IMR-90 (cell line): Measurements from ENCODE around the gene PAM. TPM values are rescaled to one million over a fixed set of nuclear protein-coding genes. Genes with fewer than 3 reads are reported as not detected.

Experiments
- ATAC-seq: fragments of 200-7000 bp; cut with Tn5 transposase; 2 replicates; pipeline ENCODE4 v1.9.1; 2020; ENCODE audit warnings: low read depth, mild to moderate bottlenecking, moderate library complexity
- BruUV-seq: library from RNA; stranded (reverse); fragments of 400-500 nt; replicated peaks from 2 replicates; lab custom pipeline; 2021; lab: Mats Ljungman, UMichigan
- CTCF ChIA-PET: fragments of 300-600 bp; formaldehyde crosslinking; extraction: SDS; loops from one replicate; lab custom pipeline; 2021; ENCODE audit warnings: antibody characterized with exemption; lab: Yijun Ruan, JAX
- POLR2A ChIA-PET: fragments of 300-600 bp; sonication (Branson Sonifier 250); formaldehyde crosslinking; loops from one replicate; lab custom pipeline; 2022; ENCODE audit warnings: antibody characterized with exemption; ENCODE audit not compliant: unreplicated experiment; lab: Charles Lee
- DNase-seq: peaks from one replicate; pipeline ENCODE4 v3.0.0; 2013
- H2AFZ ChIP-seq: replicated peaks from 2 replicates; pipeline ENCODE3; 2013; ENCODE audit warnings: low read length, mild to moderate bottlenecking; ENCODE audit not compliant: poor library complexity
- H2AK5ac ChIP-seq: 2 replicates; pipeline ENCODE4 v1.6.1; 2013; ENCODE audit warnings: low read depth, low read length, inconsistent platforms
- H2AK9ac ChIP-seq: replicated peaks from 2 replicates; pipeline ENCODE3; 2013; ENCODE audit warnings: mild to moderate bottlenecking, low read depth, low read length, moderate library complexity; ENCODE audit not compliant: poor library complexity
- H2BK120ac ChIP-seq: 2 replicates; pipeline ENCODE4 v1.6.1; 2013; ENCODE audit warnings: low read depth, low read length, inconsistent platforms
- H2BK15ac ChIP-seq: 3 replicates; pipeline ENCODE4 v1.6.1; 2013; ENCODE audit warnings: low read depth, low read length, inconsistent platforms
- H2BK20ac ChIP-seq: 2 replicates; pipeline ENCODE4 v1.6.1; 2013; ENCODE audit warnings: low read depth, mild to moderate bottlenecking, inconsistent platforms, low read length, moderate library complexity
- H2BK5ac ChIP-seq: 2 replicates; pipeline ENCODE4 v1.6.1; 2013; ENCODE audit warnings: mild to moderate bottlenecking, low read depth, low read length, inconsistent platforms; ENCODE audit not compliant: poor library complexity, severe bottlenecking
- H3K14ac ChIP-seq: replicated peaks from 2 replicates; pipeline ENCODE4 v1.6.1; 2013; ENCODE audit warnings: low read depth, low read length, inconsistent platforms
- H3K18ac ChIP-seq: 2 replicates; pipeline ENCODE4 v1.6.1; 2013; ENCODE audit warnings: low read depth, low read length, control low read depth
- H3K23ac ChIP-seq: 2 replicates; pipeline ENCODE4 v1.6.1; 2013; ENCODE audit warnings: low read depth, low read length, inconsistent platforms
- H3K27ac ChIP-seq: 2 replicates; pipeline ENCODE4 v1.5.1; 2013; ENCODE audit warnings: mild to moderate bottlenecking, control low read depth, low read length; ENCODE audit not compliant: insufficient read depth
- H3K27me3 ChIP-seq: 2 replicates; pipeline ENCODE4 v1.6.1; 2013; ENCODE audit warnings: low read length; ENCODE audit not compliant: control insufficient read depth, insufficient read depth
- H3K36me3 ChIP-seq: 2 replicates; pipeline ENCODE4 v1.6.1; 2013; ENCODE audit warnings: low read length, mixed read lengths; ENCODE audit not compliant: control insufficient read depth, insufficient read depth
- H3K4ac ChIP-seq: 2 replicates; pipeline ENCODE4 v1.6.1; 2013; ENCODE audit warnings: low read depth, low read length, inconsistent platforms
- H3K4me1 ChIP-seq: 2 replicates; pipeline ENCODE4 v1.6.1; 2013; ENCODE audit warnings: low read length, mixed read lengths; ENCODE audit not compliant: control insufficient read depth, insufficient read depth
- H3K4me2 ChIP-seq: 2 replicates; pipeline ENCODE4 v1.6.1; 2013; ENCODE audit warnings: low read depth, mild to moderate bottlenecking, control low read depth, low read length, moderate library complexity
- H3K4me3 ChIP-seq: 2 replicates; pipeline ENCODE4 v1.5.1; 2013; ENCODE audit warnings: low read depth, mild to moderate bottlenecking, control low read depth, low read length, moderate library complexity; ENCODE audit not compliant: insufficient read depth
- H3K56ac ChIP-seq: 2 replicates; pipeline ENCODE4 v1.6.1; 2013; ENCODE audit warnings: low read length, inconsistent platforms; ENCODE audit not compliant: insufficient read depth; ENCODE audit errors: extremely low read depth
- H3K79me1 ChIP-seq, 2 experiments: 2 replicates each; pipeline ENCODE4 v1.6.1; 2013; ENCODE audit warnings: low read length in 2 of 2, inconsistent platforms in 1 of 2, low read depth in 1 of 2
- H3K9ac ChIP-seq: 2 replicates; pipeline ENCODE4 v1.6.1; 2013; ENCODE audit warnings: low read depth, low read length, control low read depth
- H3K9me1 ChIP-seq: 2 replicates; pipeline ENCODE4 v1.6.1; 2013; ENCODE audit warnings: low read length, inconsistent platforms; ENCODE audit not compliant: insufficient read depth
- H3K9me3 ChIP-seq: 2 replicates; pipeline ENCODE4 v1.6.1; 2013; ENCODE audit warnings: low read length; ENCODE audit not compliant: control insufficient read depth, insufficient read depth
- H4K20me1 ChIP-seq: 2 replicates; pipeline ENCODE4 v1.6.1; 2013; ENCODE audit warnings: low read length, inconsistent platforms; ENCODE audit not compliant: insufficient read depth
- H4K5ac ChIP-seq: 2 replicates; pipeline ENCODE4 v1.6.1; 2013; ENCODE audit warnings: mild to moderate bottlenecking, low read depth, low read length, control low read depth
- H4K8ac ChIP-seq, 2 experiments: 2 replicates each; pipeline ENCODE4 v1.6.1; 2013; ENCODE audit warnings: low read depth in 2 of 2, low read length in 2 of 2, control low read depth in 1 of 2, inconsistent platforms in 1 of 2
- H4K91ac ChIP-seq: 2 replicates; pipeline ENCODE4 v1.6.1; 2013; ENCODE audit warnings: low read depth, low read length, inconsistent platforms; ENCODE audit not compliant: insufficient read depth
- FOS ChIP-seq: fragments of 150-350 bp; IDR thresholded peaks from 2 replicates; pipeline ENCODE4 v1.6.1; 2016; ENCODE audit warnings: low read depth, low read length
- MAFK ChIP-seq: IDR thresholded peaks from 2 replicates; pipeline ENCODE4 v1.6.1; 2012; ENCODE audit warnings: low read depth, low read length, improper control_type of control experiment
- MXI1 ChIP-seq: IDR thresholded peaks from 2 replicates; pipeline ENCODE4 v1.6.1; 2012; ENCODE audit warnings: low read depth, mild to moderate bottlenecking, low read length, moderate library complexity, borderline replicate concordance
- NFE2L2 ChIP-seq: fragments of 150-350 bp; IDR thresholded peaks from 2 replicates; pipeline ENCODE4 v1.6.1; 2016; ENCODE audit warnings: low read depth, mild to moderate bottlenecking, low read length
- RAD21 ChIP-seq: IDR thresholded peaks from 2 replicates; pipeline ENCODE4 v1.6.1; 2012; ENCODE audit warnings: low read length, improper control_type of control experiment
- WGBS, 2 experiments: methylation state at CpG; one replicate each; pipeline versions ENCODE4 v1.1.5 to v1.1.7; 2013; ENCODE audit warnings: missing lambda C conversion rate in 2 of 2; ENCODE audit not compliant: insufficient read length in 1 of 2; ENCODE audit errors: extremely low coverage in 2 of 2; 5-methylcytosine and 5-hydroxymethylcytosine counted together
- dilution Hi-C: fragments of 300-500 bp; cut with HindIII; formaldehyde crosslinking; loops from one replicate; pipeline ENCODE4 v1.14.3; 2018; ENCODE audit warnings: low sequenced_read_pairs; ENCODE audit not compliant: unreplicated experiment
- in situ Hi-C: fragments of 300-500 bp; cut with MboI; formaldehyde crosslinking; loops from 3 replicates; pipeline ENCODE4 v1.14.3; 2019; ENCODE audit warnings: low sequenced_read_pairs, inconsistent platforms, mixed read lengths
- intact Hi-C: fragments of 100-400 bp; cut with micrococcal nuclease; formaldehyde crosslinking; loops from 2 replicates; pipeline ENCODE4 v1.10.0; 2022
- polyA plus RNA-seq, 3 experiments: library from polyadenylated mRNA; depleted of rRNA; stranded (reverse); fragments of >200 nt; gene quantifications; 2 replicates each; pipeline ENCODE4 v1.2.3, GENCODE V29; 2012; ENCODE audit warnings: low replicate concordance in 1 of 3
- total RNA-seq: library from RNA; depleted of rRNA; stranded (reverse); fragments of >200 nt; gene quantifications from 2 replicates; pipeline ENCODE4 v1.2.3, GENCODE V29; 2012
- TF ChIP-seq, protein P1 (sequence below): fragments of 150-350 bp; IDR thresholded peaks from 2 replicates; pipeline ENCODE4 v1.6.1; 2016; ENCODE audit warnings: low read depth, mild to moderate bottlenecking, low read length, moderate library complexity, borderline replicate concordance
- TF ChIP-seq, protein P2 (sequence below): conservative IDR thresholded peaks from 2 replicates; pipeline ENCODE4 v1.5.1; 2012; ENCODE audit warnings: mild to moderate bottlenecking, low read depth, low read length, improper control_type of control experiment

The PAM gene
- total and polyA plus RNA-seq, 2 of the 4 experiments (the other 2 are of a cell fraction) = 115 to 179 TPM

DNA sequence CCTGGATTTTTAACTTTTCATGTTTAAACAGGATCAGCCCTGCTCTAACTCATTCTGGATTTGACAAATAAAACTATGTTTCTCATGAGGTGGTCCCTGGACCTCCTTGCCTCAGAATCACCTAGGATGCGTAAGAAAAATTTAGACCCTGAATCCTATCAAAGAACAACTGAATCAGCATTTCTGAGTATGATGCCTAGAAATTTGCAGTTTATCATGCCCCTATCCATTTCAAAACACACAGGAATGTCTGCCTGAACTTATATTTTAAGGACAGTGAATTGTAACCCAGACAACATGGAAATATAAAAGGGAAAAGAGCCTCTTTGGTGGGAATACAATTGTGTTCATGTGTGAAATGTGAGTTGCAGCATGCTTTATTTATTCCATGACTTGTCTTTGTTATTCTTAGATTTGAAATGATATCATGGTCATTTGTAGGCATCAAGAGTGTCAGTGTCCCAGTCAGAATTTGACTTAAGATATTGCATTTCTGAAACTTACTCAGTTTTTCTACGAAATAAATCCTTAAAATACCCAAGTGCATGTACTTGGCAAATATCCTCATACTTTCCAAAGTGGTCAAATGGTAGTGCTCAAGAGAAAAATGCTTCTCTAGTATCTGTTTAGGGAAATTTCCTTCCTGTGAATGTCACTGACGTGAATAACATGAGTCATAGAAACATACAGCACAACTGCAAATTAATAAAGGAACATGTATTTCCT lies 220.5 kb downstream of the PAM start:
- CTCF ChIA-PET = no interaction called here
- H3K14ac ChIP-seq = no peak overlapping the region
- H3K4me3 ChIP-seq = no peak overlapping the region
- no peaks in the 10 kb centered on the region for H3K9me3 ChIP-seq
- no peak overlapping the region for H3K56ac ChIP-seq
- no peak overlapping the region for H2AK5ac ChIP-seq
- no peak overlapping the region; the same call in 1 of the 2 replicates for H3K23ac ChIP-seq
- H3K36me3 ChIP-seq = peaks cover 7% of the 10 kb centered on the region; the same call in 1 of the 2 replicates
- H2BK5ac ChIP-seq = peak overlapping the region; percentile 51
- no peak overlapping the region for H3K9ac ChIP-seq
- H2AK9ac ChIP-seq = no peak overlapping the region
- DNase-seq = peak; percentile 89
- no peak overlapping the region for H3K4ac ChIP-seq
- ATAC-seq = peak; percentile 51
- 0 out of 2 replicates have a peak, but pooled peaks cover 2% of the 10 kb centered on the region for H3K9me1 ChIP-seq
- no peak overlapping the region for H2BK20ac ChIP-seq
- no peaks in the 10 kb centered on the region for H3K27me3 ChIP-seq
- H2BK15ac ChIP-seq = no peak overlapping the region
- no peak overlapping the region for H3K27ac ChIP-seq
- peaks cover 3% of the 10 kb centered on the region for H3K4me1 ChIP-seq
- intact Hi-C loops = no loop called here
- no peaks in the 10 kb centered on the region for H4K20me1 ChIP-seq
- in situ Hi-C loops = no loop called here
- no CpG with 5 or more reads among the region's 3 CpGs for WGBS, 2 experiments
- BruUV-seq = no TSS peak
- TF ChIP-seq NFE2L2 (no peak), MAFK (peak; percentile 90), MXI1 (no peak), FOS (peak; percentile 62), RAD21 (no peak)
- TF ChIP-seq, protein P1, sequence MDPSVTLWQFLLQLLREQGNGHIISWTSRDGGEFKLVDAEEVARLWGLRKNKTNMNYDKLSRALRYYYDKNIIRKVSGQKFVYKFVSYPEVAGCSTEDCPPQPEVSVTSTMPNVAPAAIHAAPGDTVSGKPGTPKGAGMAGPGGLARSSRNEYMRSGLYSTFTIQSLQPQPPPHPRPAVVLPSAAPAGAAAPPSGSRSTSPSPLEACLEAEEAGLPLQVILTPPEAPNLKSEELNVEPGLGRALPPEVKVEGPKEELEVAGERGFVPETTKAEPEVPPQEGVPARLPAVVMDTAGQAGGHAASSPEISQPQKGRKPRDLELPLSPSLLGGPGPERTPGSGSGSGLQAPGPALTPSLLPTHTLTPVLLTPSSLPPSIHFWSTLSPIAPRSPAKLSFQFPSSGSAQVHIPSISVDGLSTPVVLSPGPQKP = no peak
- TF ChIP-seq, protein P2, sequence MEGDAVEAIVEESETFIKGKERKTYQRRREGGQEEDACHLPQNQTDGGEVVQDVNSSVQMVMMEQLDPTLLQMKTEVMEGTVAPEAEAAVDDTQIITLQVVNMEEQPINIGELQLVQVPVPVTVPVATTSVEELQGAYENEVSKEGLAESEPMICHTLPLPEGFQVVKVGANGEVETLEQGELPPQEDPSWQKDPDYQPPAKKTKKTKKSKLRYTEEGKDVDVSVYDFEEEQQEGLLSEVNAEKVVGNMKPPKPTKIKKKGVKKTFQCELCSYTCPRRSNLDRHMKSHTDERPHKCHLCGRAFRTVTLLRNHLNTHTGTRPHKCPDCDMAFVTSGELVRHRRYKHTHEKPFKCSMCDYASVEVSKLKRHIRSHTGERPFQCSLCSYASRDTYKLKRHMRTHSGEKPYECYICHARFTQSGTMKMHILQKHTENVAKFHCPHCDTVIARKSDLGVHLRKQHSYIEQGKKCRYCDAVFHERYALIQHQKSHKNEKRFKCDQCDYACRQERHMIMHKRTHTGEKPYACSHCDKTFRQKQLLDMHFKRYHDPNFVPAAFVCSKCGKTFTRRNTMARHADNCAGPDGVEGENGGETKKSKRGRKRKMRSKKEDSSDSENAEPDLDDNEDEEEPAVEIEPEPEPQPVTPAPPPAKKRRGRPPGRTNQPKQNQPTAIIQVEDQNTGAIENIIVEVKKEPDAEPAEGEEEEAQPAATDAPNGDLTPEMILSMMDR = no peak
- H4K91ac ChIP-seq = no peak overlapping the region
- no peak overlapping the region for H2AFZ ChIP-seq
- POLR2A ChIA-PET = no interaction called here
- dilution Hi-C loops = no loop called here
- 0 out of 4 replicates have a peak, but pooled peaks cover 0 to 3% of the 10 kb centered on the region in 2 experiments for H3K79me1 ChIP-seq
- H4K5ac ChIP-seq = no peak overlapping the region
- no peak overlapping the region for H3K18ac ChIP-seq
- no peak overlapping the region for H2BK120ac ChIP-seq
- no peak overlapping the region; a peak in 2 of 4 replicates for H4K8ac ChIP-seq
- H3K4me2 ChIP-seq = peak overlapping the region; percentile 56; the same call in 1 of the 2 replicates
